IMR-90 (cell line): ENCODE results near the gene ABCA6.

Experiments used
- BHLHE40 ChIP-seq: fragments of 150-350 bp; IDR thresholded peaks from 2 replicates; pipeline ENCODE4 v1.6.1; 2016; ENCODE audit warnings: mild to moderate bottlenecking, low read depth, low read length
- CEBPB ChIP-seq: IDR thresholded peaks from 2 replicates; pipeline ENCODE4 v1.6.1; 2012; ENCODE audit warnings: low read depth, low read length, improper control_type of control experiment
- CTCF ChIP-seq: conservative IDR thresholded peaks from 2 replicates; pipeline ENCODE4 v1.5.1; 2012; ENCODE audit warnings: mild to moderate bottlenecking, low read depth, low read length, improper control_type of control experiment
- ELK1 ChIP-seq: fragments of 150-350 bp; IDR thresholded peaks from 2 replicates; pipeline ENCODE4 v1.6.1; 2016; ENCODE audit warnings: low read depth, mild to moderate bottlenecking, low read length, moderate library complexity, borderline replicate concordance
- FOS ChIP-seq: fragments of 150-350 bp; IDR thresholded peaks from 2 replicates; pipeline ENCODE4 v1.6.1; 2016; ENCODE audit warnings: low read depth, low read length
- MAZ ChIP-seq: IDR thresholded peaks from 2 replicates; pipeline ENCODE4 v1.6.1; 2012; ENCODE audit warnings: low read depth, mild to moderate bottlenecking, low read length, improper control_type of control experiment, moderate library complexity, borderline replicate concordance
- MXI1 ChIP-seq: IDR thresholded peaks from 2 replicates; pipeline ENCODE4 v1.6.1; 2012; ENCODE audit warnings: low read depth, mild to moderate bottlenecking, low read length, moderate library complexity, borderline replicate concordance
- POLR2A ChIP-seq: IDR thresholded peaks from 2 replicates; pipeline ENCODE4 v1.6.1; 2012; ENCODE audit warnings: mild to moderate bottlenecking, low read depth, low read length
- RAD21 ChIP-seq: IDR thresholded peaks from 2 replicates; pipeline ENCODE4 v1.6.1; 2012; ENCODE audit warnings: low read length, improper control_type of control experiment
- RCOR1 ChIP-seq: IDR thresholded peaks from 2 replicates; pipeline ENCODE4 v1.6.1; 2012; ENCODE audit warnings: mild to moderate bottlenecking, low read length, improper control_type of control experiment; ENCODE audit not compliant: insufficient replicate concordance
- RFX5 ChIP-seq: IDR thresholded peaks from 2 replicates; pipeline ENCODE4 v1.8.0; 2012; ENCODE audit warnings: low read depth, mild to moderate bottlenecking, low read length, moderate library complexity
- SMC3 ChIP-seq: fragments of 150-350 bp; IDR thresholded peaks from 2 replicates; pipeline ENCODE4 v1.6.1; 2016; ENCODE audit warnings: low read depth, mild to moderate bottlenecking, antibody characterized with exemption, low read length, moderate library complexity

- TF ChIP-seq CTCF (no peak), CEBPB (no peak), RFX5 (no peak), POLR2A (no peak), SMC3 (no peak), MXI1 (no peak), RCOR1 (no peak), RAD21 (no peak), MAZ (no peak), FOS (no peak), BHLHE40 (no peak), ELK1 (no peak)
Measured at GRCh38 chr17:69086641-69087040, 55.1 kb downstream of the ABCA6 start.
